Liver (tissue), 9 donors: ENCODE results near the gene MYL3. TPM values are rescaled to one million over a fixed set of nuclear protein-coding genes. Genes with fewer than 3 reads are reported as not detected.

Experiments used
- DNase-seq: peaks from one replicate; pipeline ENCODE4 v3.0.0-alpha.2; 2017; ENCODE audit warnings: low spot score
- H3K27ac ChIP-seq, 2 donors: one replicate each; pipeline ENCODE4 v1.7.0; 2013; ENCODE audit warnings: inconsistent platforms in 2 of 2, low read length in 2 of 2, control low read depth in 1 of 2, low read depth in 1 of 2, mild to moderate bottlenecking in 1 of 2
- H3K27me3 ChIP-seq, 4 donors: one replicate each; pipeline versions ENCODE4 v1.6.1 to v1.7.0; 2013; ENCODE audit warnings: low read length in 3 of 4, inconsistent platforms in 1 of 4, mild to moderate bottlenecking in 1 of 4, moderate library complexity in 1 of 4; ENCODE audit not compliant: control insufficient read depth in 4 of 4, insufficient read depth in 4 of 4
- H3K36me3 ChIP-seq, 4 donors: one replicate each; pipeline versions ENCODE4 v1.6.1 to v1.7.0; 2013; ENCODE audit warnings: low read length in 3 of 4, mild to moderate bottlenecking in 3 of 4, low read depth in 1 of 4, moderate library complexity in 1 of 4; ENCODE audit not compliant: control insufficient read depth in 4 of 4, insufficient read depth in 3 of 4
- H3K4me1 ChIP-seq, 4 donors: one replicate each; pipeline versions ENCODE4 v1.6.1 to v1.7.0; 2013; ENCODE audit warnings: low read length in 3 of 4, mild to moderate bottlenecking in 3 of 4, moderate library complexity in 1 of 4; ENCODE audit not compliant: control insufficient read depth in 4 of 4, insufficient read depth in 4 of 4
- H3K4me3 ChIP-seq, 3 donors: one replicate each; pipeline versions ENCODE4 v1.6.1 to v1.7.0; 2013; ENCODE audit warnings: low read length in 3 of 3, control low read depth in 1 of 3, low read depth in 1 of 3, mild to moderate bottlenecking in 1 of 3
- H3K9ac ChIP-seq, 2 donors: one replicate each; pipeline ENCODE4 v1.7.0; 2013; ENCODE audit warnings: low read length in 2 of 2, mild to moderate bottlenecking in 2 of 2, moderate library complexity in 2 of 2, control low read depth in 1 of 2, low read depth in 1 of 2
- H3K9me3 ChIP-seq, 4 donors: one replicate each; pipeline versions ENCODE4 v1.6.1 to v1.7.0; 2013; ENCODE audit warnings: low read length in 3 of 4; ENCODE audit not compliant: control insufficient read depth in 4 of 4
- EGR1 ChIP-seq, 2 donors: IDR thresholded peaks; 2 replicates each; pipeline ENCODE4 v1.6.1; 2016 to 2018; ENCODE audit warnings: antibody characterized with exemption in 2 of 2, low read depth in 2 of 2
- FOXA1 ChIP-seq: IDR thresholded peaks from 2 replicates; pipeline ENCODE4 v1.6.1; 2016; ENCODE audit warnings: antibody characterized with exemption
- FOXA2 ChIP-seq: IDR thresholded peaks from 2 replicates; pipeline ENCODE4 v1.6.1; 2016; ENCODE audit warnings: antibody characterized with exemption
- GABPA ChIP-seq, 2 donors: IDR thresholded peaks in 1 of 2; conservative IDR thresholded peaks in 1 of 2; 2 replicates each; pipeline ENCODE4 v1.6.1; 2016; ENCODE audit warnings: antibody characterized with exemption in 2 of 2, mild to moderate bottlenecking in 1 of 2, moderate library complexity in 1 of 2
- HNF4A ChIP-seq, 2 donors: conservative IDR thresholded peaks; 2 replicates each; pipeline ENCODE4 v1.6.1; 2016; ENCODE audit warnings: antibody characterized with exemption in 2 of 2, mild to moderate bottlenecking in 2 of 2
- HNF4G ChIP-seq: IDR thresholded peaks from 2 replicates; pipeline ENCODE4 v1.6.1; 2016; ENCODE audit warnings: antibody characterized with exemption
- JUND ChIP-seq, 2 donors: IDR thresholded peaks; 2 replicates each; pipeline ENCODE4 v1.6.1; 2016; ENCODE audit warnings: antibody characterized with exemption in 2 of 2
- NR2F2 ChIP-seq: IDR thresholded peaks from 2 replicates; pipeline ENCODE4 v1.6.1; 2016; ENCODE audit warnings: antibody characterized with exemption
- RAD21 ChIP-seq, 2 donors: IDR thresholded peaks; 2 replicates each; pipeline ENCODE4 v1.6.1; 2016; ENCODE audit warnings: antibody characterized with exemption in 2 of 2, mild to moderate bottlenecking in 2 of 2
- RXRA ChIP-seq, 2 donors: IDR thresholded peaks; 2 replicates each; pipeline ENCODE4 v1.6.1; 2017 to 2018; ENCODE audit warnings: antibody characterized with exemption in 2 of 2, mild to moderate bottlenecking in 1 of 2
- SP1 ChIP-seq: IDR thresholded peaks from 2 replicates; pipeline ENCODE4 v1.6.1; 2018; ENCODE audit warnings: antibody characterized with exemption, mild to moderate bottlenecking
- TAF1 ChIP-seq: conservative IDR thresholded peaks from 2 replicates; pipeline ENCODE4 v1.6.1; 2016; ENCODE audit warnings: antibody characterized with exemption, mild to moderate bottlenecking
- YY1 ChIP-seq: IDR thresholded peaks from 2 replicates; pipeline ENCODE4 v1.6.1; 2016; ENCODE audit warnings: antibody characterized with exemption, mild to moderate bottlenecking
- WGBS: extraction: QIAGEN DNeasy Blood & Tissue Kit; methylation state at CpG from one replicate; pipeline ENCODE4 v1.1.7; 2013; 5-methylcytosine and 5-hydroxymethylcytosine counted together
- polyA plus RNA-seq, 2 donors: library from polyadenylated mRNA; stranded (reverse) in 1 of 2; unstranded in 1 of 2; fragments of 200-250 nt in 1 of 2; fragments of >200 nt in 1 of 2; fragmentation: Nextera tagmentation in 1 of 2; extraction: Ambion mirVana in 1 of 2; gene quantifications; one replicate each; pipeline versions ENCODE4 v1.2.1 to v1.2.3, GENCODE V29; 2013 to 2015
- total RNA-seq, 2 donors: library from RNA; depleted of rRNA; stranded (reverse); fragments of >200 nt; gene quantifications; one replicate each; pipeline ENCODE4 v1.2.3, GENCODE V29; 2014
- TF ChIP-seq, protein P1 (sequence below): IDR thresholded peaks from 2 replicates; pipeline ENCODE4 v1.6.1; 2016; ENCODE audit warnings: antibody characterized with exemption
- TF ChIP-seq, protein P2 (sequence below): IDR thresholded peaks from 2 replicates; pipeline ENCODE4 v1.6.1; 2016; ENCODE audit warnings: antibody characterized with exemption
- TF ChIP-seq, protein P3 (sequence below): fragments of 150-350 bp; IDR thresholded peaks from 2 replicates; pipeline ENCODE4 v1.5.1; 2017; ENCODE audit warnings: improper control_type of control experiment, low read depth, low read length; ENCODE audit not compliant: missing input control
- TF ChIP-seq, protein P4 (sequence below): IDR thresholded peaks from 2 replicates; pipeline ENCODE4 v1.6.1; 2016; ENCODE audit warnings: antibody characterized with exemption, mild to moderate bottlenecking
- TF ChIP-seq, protein P5 (sequence below): IDR thresholded peaks from 2 replicates; pipeline ENCODE4 v1.6.1; 2016; ENCODE audit warnings: antibody characterized with exemption
- donor health status: healthy.
- donor health status: healthy.
- donor health status: healthy.
- donor health status: healthy.
- donor health status: healthy.

MYL3 gene
- total and polyA plus RNA-seq, 4 donors: 0.51 to 1.3 (median 0.81) TPM

DNA sequence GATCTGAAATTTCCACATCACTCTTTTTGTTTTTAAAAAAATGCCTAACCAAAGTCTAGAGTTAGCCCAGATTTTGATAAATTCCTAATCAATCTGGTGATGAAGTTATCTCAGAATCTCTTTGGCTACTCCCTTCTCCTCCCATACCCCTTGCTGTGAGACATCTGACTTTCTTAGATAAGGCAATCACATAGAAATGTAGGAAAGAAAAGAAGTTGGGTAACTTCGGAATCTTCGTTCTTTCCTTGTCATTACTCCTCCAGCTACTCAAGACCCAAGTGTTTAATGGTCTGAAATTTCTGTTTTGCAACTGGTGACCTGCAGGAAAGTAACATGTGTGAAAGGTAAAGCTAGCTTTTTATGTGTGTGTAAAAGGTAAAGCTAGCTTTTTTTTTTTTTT is 37.8 kb downstream of the MYL3 start:
- Histone ChIP-seq H3K9ac (no peak overlapping the region), H3K4me3 (no peak overlapping the region), H3K27me3 (no peaks in the 10 kb centered on the region), H3K9me3 (no peaks in the 10 kb centered on the region), H3K36me3 (no peaks in the 10 kb centered on the region), H3K27ac (no peak overlapping the region), H3K4me1 (no peaks in the 10 kb centered on the region)
- DNase-seq: no peak
- no peak for TF ChIP-seq NR2F2
- TF ChIP-seq, protein P1, sequence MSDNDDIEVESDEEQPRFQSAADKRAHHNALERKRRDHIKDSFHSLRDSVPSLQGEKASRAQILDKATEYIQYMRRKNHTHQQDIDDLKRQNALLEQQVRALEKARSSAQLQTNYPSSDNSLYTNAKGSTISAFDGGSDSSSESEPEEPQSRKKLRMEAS: no peak
- no peak for TF ChIP-seq GABPA (IDR thresholded peaks at IDR 0.05 in 1 of 2, conservative IDR thresholded peaks at IDR 0.05 in 1 of 2)
- no peak for TF ChIP-seq TAF1
- no peak for TF ChIP-seq YY1
- TF ChIP-seq, protein P2, sequence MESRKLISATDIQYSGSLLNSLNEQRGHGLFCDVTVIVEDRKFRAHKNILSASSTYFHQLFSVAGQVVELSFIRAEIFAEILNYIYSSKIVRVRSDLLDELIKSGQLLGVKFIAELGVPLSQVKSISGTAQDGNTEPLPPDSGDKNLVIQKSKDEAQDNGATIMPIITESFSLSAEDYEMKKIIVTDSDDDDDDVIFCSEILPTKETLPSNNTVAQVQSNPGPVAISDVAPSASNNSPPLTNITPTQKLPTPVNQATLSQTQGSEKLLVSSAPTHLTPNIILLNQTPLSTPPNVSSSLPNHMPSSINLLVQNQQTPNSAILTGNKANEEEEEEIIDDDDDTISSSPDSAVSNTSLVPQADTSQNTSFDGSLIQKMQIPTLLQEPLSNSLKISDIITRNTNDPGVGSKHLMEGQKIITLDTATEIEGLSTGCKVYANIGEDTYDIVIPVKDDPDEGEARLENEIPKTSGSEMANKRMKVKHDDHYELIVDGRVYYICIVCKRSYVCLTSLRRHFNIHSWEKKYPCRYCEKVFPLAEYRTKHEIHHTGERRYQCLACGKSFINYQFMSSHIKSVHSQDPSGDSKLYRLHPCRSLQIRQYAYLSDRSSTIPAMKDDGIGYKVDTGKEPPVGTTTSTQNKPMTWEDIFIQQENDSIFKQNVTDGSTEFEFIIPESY: no peak
- no peak for TF ChIP-seq SP1
- TF ChIP-seq, protein P3, sequence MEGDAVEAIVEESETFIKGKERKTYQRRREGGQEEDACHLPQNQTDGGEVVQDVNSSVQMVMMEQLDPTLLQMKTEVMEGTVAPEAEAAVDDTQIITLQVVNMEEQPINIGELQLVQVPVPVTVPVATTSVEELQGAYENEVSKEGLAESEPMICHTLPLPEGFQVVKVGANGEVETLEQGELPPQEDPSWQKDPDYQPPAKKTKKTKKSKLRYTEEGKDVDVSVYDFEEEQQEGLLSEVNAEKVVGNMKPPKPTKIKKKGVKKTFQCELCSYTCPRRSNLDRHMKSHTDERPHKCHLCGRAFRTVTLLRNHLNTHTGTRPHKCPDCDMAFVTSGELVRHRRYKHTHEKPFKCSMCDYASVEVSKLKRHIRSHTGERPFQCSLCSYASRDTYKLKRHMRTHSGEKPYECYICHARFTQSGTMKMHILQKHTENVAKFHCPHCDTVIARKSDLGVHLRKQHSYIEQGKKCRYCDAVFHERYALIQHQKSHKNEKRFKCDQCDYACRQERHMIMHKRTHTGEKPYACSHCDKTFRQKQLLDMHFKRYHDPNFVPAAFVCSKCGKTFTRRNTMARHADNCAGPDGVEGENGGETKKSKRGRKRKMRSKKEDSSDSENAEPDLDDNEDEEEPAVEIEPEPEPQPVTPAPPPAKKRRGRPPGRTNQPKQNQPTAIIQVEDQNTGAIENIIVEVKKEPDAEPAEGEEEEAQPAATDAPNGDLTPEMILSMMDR: no peak
- TF ChIP-seq JUND (IDR thresholded peaks at IDR 0.05): no peak
- TF ChIP-seq HNF4G: no peak
- no peak for TF ChIP-seq FOXA1
- no peak for TF ChIP-seq RAD21 (IDR thresholded peaks at IDR 0.05)
- TF ChIP-seq RXRA (IDR thresholded peaks at IDR 0.05): no peak
- 89% methylated on average over 2 of the region's 2 CpGs for WGBS

DNA sequence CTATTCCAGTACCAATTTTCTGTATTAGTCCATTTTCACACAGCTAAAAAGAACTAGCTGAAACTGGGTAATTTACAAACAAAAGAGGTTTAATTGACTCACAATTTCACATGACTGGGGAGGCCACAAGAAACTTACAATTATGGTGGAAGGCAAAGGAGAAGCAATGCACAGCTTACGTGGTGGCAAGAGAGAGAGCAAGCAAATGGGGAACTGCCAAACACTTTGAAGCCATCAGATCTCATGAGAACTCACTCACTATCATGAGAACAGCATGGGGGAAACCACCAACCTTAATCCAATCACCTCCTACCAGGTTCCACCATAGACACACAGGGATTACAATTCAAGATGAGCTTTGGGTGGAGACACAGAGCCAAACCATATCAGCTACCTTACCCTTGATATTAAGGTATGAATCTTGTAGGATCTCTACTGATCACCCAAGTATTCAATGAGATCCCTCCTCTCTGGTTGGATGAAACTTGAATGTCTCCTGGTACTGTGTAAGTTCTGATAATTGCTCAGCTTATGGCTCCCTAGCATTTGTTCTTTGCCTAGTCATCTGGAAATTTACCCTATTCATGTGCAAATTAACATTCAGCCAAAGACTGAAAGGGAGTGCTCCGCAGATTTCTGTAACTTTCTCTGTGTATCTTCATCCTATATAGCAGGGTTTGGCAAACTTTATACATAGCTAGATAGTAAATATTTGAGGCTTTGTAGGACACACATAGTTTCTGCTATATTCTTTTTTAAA is 38.9 kb downstream of the MYL3 start:
- no peaks in the 10 kb centered on the region for H3K36me3 ChIP-seq
- no peaks in the 10 kb centered on the region for H3K4me1 ChIP-seq
- H3K27me3 ChIP-seq: no peaks in the 10 kb centered on the region
- no peaks in the 10 kb centered on the region for H3K9me3 ChIP-seq
- no peak for DNase-seq
- 88% methylated on average over 2 of the region's 2 CpGs for WGBS
- H3K9ac ChIP-seq: no peak overlapping the region
- no peak overlapping the region for H3K27ac ChIP-seq
- TF ChIP-seq SP1 (no peak), HNF4A (conservative IDR thresholded peaks at IDR 0.05) (no peak), HNF4G (no peak), GABPA (IDR thresholded peaks at IDR 0.05 in 1 of 2, conservative IDR thresholded peaks at IDR 0.05 in 1 of 2) (no peak), JUND (IDR thresholded peaks at IDR 0.05) (no peak), NR2F2 (no peak), FOXA2 (no peak), RAD21 (IDR thresholded peaks at IDR 0.05) (no peak), YY1 (no peak), TAF1 (no peak), RXRA (IDR thresholded peaks at IDR 0.05) (no peak), FOXA1 (no peak), EGR1 (IDR thresholded peaks at IDR 0.05; ENCODE audit: low read depth in 2 of 2) (no peak)
- TF ChIP-seq, protein P1: no peak
- TF ChIP-seq, protein P3: no peak
- TF ChIP-seq, protein P4, sequence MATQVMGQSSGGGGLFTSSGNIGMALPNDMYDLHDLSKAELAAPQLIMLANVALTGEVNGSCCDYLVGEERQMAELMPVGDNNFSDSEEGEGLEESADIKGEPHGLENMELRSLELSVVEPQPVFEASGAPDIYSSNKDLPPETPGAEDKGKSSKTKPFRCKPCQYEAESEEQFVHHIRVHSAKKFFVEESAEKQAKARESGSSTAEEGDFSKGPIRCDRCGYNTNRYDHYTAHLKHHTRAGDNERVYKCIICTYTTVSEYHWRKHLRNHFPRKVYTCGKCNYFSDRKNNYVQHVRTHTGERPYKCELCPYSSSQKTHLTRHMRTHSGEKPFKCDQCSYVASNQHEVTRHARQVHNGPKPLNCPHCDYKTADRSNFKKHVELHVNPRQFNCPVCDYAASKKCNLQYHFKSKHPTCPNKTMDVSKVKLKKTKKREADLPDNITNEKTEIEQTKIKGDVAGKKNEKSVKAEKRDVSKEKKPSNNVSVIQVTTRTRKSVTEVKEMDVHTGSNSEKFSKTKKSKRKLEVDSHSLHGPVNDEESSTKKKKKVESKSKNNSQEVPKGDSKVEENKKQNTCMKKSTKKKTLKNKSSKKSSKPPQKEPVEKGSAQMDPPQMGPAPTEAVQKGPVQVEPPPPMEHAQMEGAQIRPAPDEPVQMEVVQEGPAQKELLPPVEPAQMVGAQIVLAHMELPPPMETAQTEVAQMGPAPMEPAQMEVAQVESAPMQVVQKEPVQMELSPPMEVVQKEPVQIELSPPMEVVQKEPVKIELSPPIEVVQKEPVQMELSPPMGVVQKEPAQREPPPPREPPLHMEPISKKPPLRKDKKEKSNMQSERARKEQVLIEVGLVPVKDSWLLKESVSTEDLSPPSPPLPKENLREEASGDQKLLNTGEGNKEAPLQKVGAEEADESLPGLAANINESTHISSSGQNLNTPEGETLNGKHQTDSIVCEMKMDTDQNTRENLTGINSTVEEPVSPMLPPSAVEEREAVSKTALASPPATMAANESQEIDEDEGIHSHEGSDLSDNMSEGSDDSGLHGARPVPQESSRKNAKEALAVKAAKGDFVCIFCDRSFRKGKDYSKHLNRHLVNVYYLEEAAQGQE: no peak
- TF ChIP-seq, protein P5, sequence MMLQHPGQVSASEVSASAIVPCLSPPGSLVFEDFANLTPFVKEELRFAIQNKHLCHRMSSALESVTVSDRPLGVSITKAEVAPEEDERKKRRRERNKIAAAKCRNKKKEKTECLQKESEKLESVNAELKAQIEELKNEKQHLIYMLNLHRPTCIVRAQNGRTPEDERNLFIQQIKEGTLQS: no peak
- TF ChIP-seq, protein P2: no peak
- H3K4me3 ChIP-seq: no peak overlapping the region
